ENCODE data around the gene DCD.

Gene DCD, protein sequence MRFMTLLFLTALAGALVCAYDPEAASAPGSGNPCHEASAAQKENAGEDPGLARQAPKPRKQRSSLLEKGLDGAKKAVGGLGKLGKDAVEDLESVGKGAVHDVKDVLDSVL

GRCh38 chr12:54648265-54648664 is at the start of gene DCD:
Gene DCD, minus strand, starts transcription at chr12:54648365. Its CDS starts 62 bp downstream, at chr12:54648303.
- Histone ChIP-seq H3K27ac (no peak within 1 kb of the TSS), H3K9me3 (no peaks in the 10 kb centered on the region), H3K4me3 (no peak within 1 kb of the TSS), H3K4me1 (peaks cover 0 to 3% (median 0%) of the 10 kb centered on the region in 4 donors), H3K27me3 (peaks cover 0 to 4% of the 10 kb centered on the region in 2 donors), H3K36me3 (no peaks in the 10 kb centered on the region)
- intact Hi-C loops (cut with DNase I; ENCODE audit: low total_unique reads), result no loop called here
- no peak for DNase-seq
- TF ChIP-seq, protein P1, sequence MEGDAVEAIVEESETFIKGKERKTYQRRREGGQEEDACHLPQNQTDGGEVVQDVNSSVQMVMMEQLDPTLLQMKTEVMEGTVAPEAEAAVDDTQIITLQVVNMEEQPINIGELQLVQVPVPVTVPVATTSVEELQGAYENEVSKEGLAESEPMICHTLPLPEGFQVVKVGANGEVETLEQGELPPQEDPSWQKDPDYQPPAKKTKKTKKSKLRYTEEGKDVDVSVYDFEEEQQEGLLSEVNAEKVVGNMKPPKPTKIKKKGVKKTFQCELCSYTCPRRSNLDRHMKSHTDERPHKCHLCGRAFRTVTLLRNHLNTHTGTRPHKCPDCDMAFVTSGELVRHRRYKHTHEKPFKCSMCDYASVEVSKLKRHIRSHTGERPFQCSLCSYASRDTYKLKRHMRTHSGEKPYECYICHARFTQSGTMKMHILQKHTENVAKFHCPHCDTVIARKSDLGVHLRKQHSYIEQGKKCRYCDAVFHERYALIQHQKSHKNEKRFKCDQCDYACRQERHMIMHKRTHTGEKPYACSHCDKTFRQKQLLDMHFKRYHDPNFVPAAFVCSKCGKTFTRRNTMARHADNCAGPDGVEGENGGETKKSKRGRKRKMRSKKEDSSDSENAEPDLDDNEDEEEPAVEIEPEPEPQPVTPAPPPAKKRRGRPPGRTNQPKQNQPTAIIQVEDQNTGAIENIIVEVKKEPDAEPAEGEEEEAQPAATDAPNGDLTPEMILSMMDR (IDR thresholded peaks at IDR 0.05), result no peak

GRCh38 chr12:54697851-54698250 is 49.7 kb upstream of the DCD start:
- Histone ChIP-seq H3K9me3 (no peaks in the 10 kb centered on the region), H3K27ac (no peak overlapping the region), H3K4me1 (no peaks in the 10 kb centered on the region), H3K27me3 (peaks cover 0 to 4% of the 10 kb centered on the region in 2 donors), H3K4me3 (no peak overlapping the region), H3K36me3 (no peaks in the 10 kb centered on the region)
- TF ChIP-seq, protein P1 (IDR thresholded peaks at IDR 0.05), result no peak
- no peak for DNase-seq
- intact Hi-C loops (cut with DNase I; ENCODE audit: low total_unique reads), result no loop called here

DNA sequence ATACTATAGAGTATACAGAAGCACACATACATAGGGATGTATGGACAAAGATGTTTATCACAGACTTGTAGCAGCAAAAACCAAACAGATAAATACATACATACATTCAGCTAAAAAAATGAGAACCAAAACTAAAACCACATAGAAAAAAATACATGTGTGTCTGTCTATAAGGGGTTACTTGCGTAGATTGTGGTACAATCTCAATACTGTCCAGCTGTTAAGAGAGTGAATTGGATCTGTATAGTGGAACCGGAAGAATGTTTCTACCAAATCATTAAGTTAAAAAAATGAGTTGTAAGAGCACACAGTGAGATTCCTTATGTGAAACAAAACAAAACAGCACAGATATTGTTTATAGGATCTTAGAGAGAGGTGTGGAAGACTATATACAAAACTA is 44.2 kb upstream of the DCD start:
- no peaks in the 10 kb centered on the region for H3K4me1 ChIP-seq
- no peaks in the 10 kb centered on the region for H3K36me3 ChIP-seq
- no peak overlapping the region for H3K27ac ChIP-seq
- TF ChIP-seq, protein P1 (IDR thresholded peaks at IDR 0.05), result no peak
- H3K27me3 ChIP-seq, result peaks cover 0 to 12% of the 10 kb centered on the region in 2 donors
- intact Hi-C loops (cut with DNase I; ENCODE audit: low total_unique reads), result no loop called here
- H3K9me3 ChIP-seq, result no peaks in the 10 kb centered on the region
- no peak overlapping the region for H3K4me3 ChIP-seq
- no peak for DNase-seq

GRCh38 chr12:54689984-54690383 is 41.8 kb upstream of the DCD start:
- TF ChIP-seq, protein P1 (IDR thresholded peaks at IDR 0.05), result no peak
- H3K4me1 ChIP-seq, result peaks cover 0 to 2% (median 0%) of the 10 kb centered on the region in 4 donors
- no peaks in the 10 kb centered on the region for H3K36me3 ChIP-seq
- H3K4me3 ChIP-seq, result no peak overlapping the region
- no peaks in the 10 kb centered on the region for H3K9me3 ChIP-seq
- H3K27ac ChIP-seq, result no peak overlapping the region
- peaks cover 0 to 16% of the 10 kb centered on the region in 2 donors for H3K27me3 ChIP-seq
- intact Hi-C loops (cut with DNase I; ENCODE audit: low total_unique reads), result no loop called here
- DNase-seq, result no peak

DNA sequence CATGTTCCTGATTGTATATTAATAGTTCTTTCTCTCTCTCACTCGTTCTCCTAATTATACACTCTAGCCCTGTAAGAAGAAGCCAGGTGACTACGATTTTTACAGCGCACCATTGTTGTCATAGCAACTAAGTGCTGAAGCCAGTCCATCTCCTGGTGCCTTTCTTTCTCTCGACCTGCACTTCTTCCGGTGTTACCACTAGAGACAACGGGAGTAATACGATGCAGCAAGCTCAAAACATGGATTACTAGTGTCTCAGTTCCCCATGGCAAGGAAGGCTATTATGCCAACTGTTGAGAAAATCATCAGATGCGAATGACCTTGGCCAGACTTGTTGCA is 40.8 kb upstream of the DCD start:
- Histone ChIP-seq H3K4me3 (no peak overlapping the region), H3K36me3 (no peaks in the 10 kb centered on the region), H3K9me3 (no peaks in the 10 kb centered on the region), H3K4me1 (peaks cover 0 to 10% (median 0%) of the 10 kb centered on the region in 4 donors), H3K27ac (no peak overlapping the region), H3K27me3 (peaks cover 0 to 21% of the 10 kb centered on the region in 2 donors)
- intact Hi-C loops (cut with DNase I; ENCODE audit: low total_unique reads), result no loop called here
- no peak for DNase-seq
- TF ChIP-seq, protein P1 (IDR thresholded peaks at IDR 0.05), result no peak

All from tibial artery (tissue), 4 donors.